A549 (cell line): ENCODE data around the gene N4BP3. TPM values are rescaled to one million over a fixed set of nuclear protein-coding genes. Genes with fewer than 3 reads are reported as not detected.
A peak's percentile ranks its signal among the peaks of the same experiment; 100 is the strongest.

Experiments used
- CBX8 ChIP-seq: fragments of 200-600 bp; sonication (generic); IDR thresholded peaks from 2 replicates; pipeline ENCODE4 v1.6.1; 2016
- CEBPB ChIP-seq, 2 experiments: fragments of >200 bp in 1 of 2; sonication (Bioruptor Twin) in 1 of 2; formaldehyde crosslinking in 1 of 2; IDR thresholded peaks; 2 replicates each; pipeline ENCODE4 v1.6.1; 2012 to 2016
- EHMT2 ChIP-seq: fragments of 200-600 bp; sonication (generic); IDR thresholded peaks from 2 replicates; pipeline ENCODE4 v1.6.1; 2016; ENCODE audit warnings: antibody characterized with exemption, low read depth, mild to moderate bottlenecking, moderate library complexity
- EP300 ChIP-seq, 2 experiments: fragments of >200 bp; sonication (Bioruptor Twin); formaldehyde crosslinking; IDR thresholded peaks; 2 replicates in 1 of 2; 3 replicates in 1 of 2; pipeline ENCODE4 v1.6.1; 2016 to 2017
- ESRRA ChIP-seq: fragments of 150-350 bp; IDR thresholded peaks from 2 replicates; pipeline ENCODE4 v1.6.1; 2014; ENCODE audit warnings: mild to moderate bottlenecking, low read length, borderline replicate concordance
- FOXS1 ChIP-seq: fragments of 250-450 bp; sonication (Bioruptor Pico); IDR thresholded peaks from 2 replicates; pipeline ENCODE4 v1.5.0; 2020; ENCODE audit warnings: mild to moderate bottlenecking, moderate library complexity
- HEYL ChIP-seq: fragments of 250-450 bp; sonication (Bioruptor Pico); IDR thresholded peaks from 2 replicates; pipeline ENCODE4 v1.8.0; 2021; ENCODE audit warnings: mild to moderate bottlenecking, moderate library complexity
- HOXA7 ChIP-seq: fragments of 250-450 bp; sonication (Bioruptor Pico); IDR thresholded peaks from 2 replicates; pipeline ENCODE4 v1.5.0; 2020; ENCODE audit warnings: mild to moderate bottlenecking, moderate library complexity
- JUNB ChIP-seq: fragments of >200 bp; sonication (Bioruptor Twin); formaldehyde crosslinking; IDR thresholded peaks from 2 replicates; pipeline ENCODE4 v1.6.1; 2016
- MYC ChIP-seq: IDR thresholded peaks from 2 replicates; pipeline ENCODE4 v1.6.1; 2012; ENCODE audit warnings: mild to moderate bottlenecking, inconsistent platforms, low read length, improper control_type of control experiment, borderline replicate concordance
- NPAS2 ChIP-seq: fragments of 250-450 bp; sonication (Bioruptor Pico); IDR thresholded peaks from 2 replicates; pipeline ENCODE4 v1.8.0; 2022; ENCODE audit warnings: mild to moderate bottlenecking, moderate library complexity, borderline replicate concordance
- POLR2AphosphoS2 ChIP-seq: conservative IDR thresholded peaks from 2 replicates; pipeline ENCODE4 v1.6.1; 2012; ENCODE audit warnings: low read length, improper control_type of control experiment, inconsistent platforms
- RARB ChIP-seq: fragments of 250-450 bp; sonication (Bioruptor Pico); IDR thresholded peaks from 2 replicates; pipeline ENCODE4 v1.8.0; 2021; ENCODE audit warnings: mild to moderate bottlenecking, moderate library complexity
- RNF2 ChIP-seq: fragments of 200-600 bp; sonication (generic); IDR thresholded peaks from 2 replicates; pipeline ENCODE4 v1.6.1; 2016; ENCODE audit warnings: low read depth, mild to moderate bottlenecking, antibody characterized with exemption, moderate library complexity, borderline replicate concordance
- polyA plus RNA-seq, 4 experiments: library from polyadenylated mRNA; depleted of rRNA in 3 of 4; stranded (reverse); fragments of >200 nt; fragmentation: RNase III in 1 of 4; extraction: RNeasy Plus Mini Kit Qiagen cat#74134 plus additional on column Dnase treatment in 1 of 4; gene quantifications; 2 replicates in 3 of 4; 3 replicates in 1 of 4; pipeline ENCODE4 v1.2.3, GENCODE V29; 2011 to 2017
- TF ChIP-seq, protein P1 (sequence below): fragments of 150-350 bp; IDR thresholded peaks from 2 replicates; pipeline ENCODE4 v1.6.1; 2014; ENCODE audit warnings: low read depth, mild to moderate bottlenecking, low read length
- TF ChIP-seq, protein P2 (sequence below): fragments of 250-450 bp; sonication (Bioruptor Pico); IDR thresholded peaks from 2 replicates; pipeline ENCODE4 v1.5.0; 2020; ENCODE audit warnings: low read depth, mild to moderate bottlenecking, moderate library complexity
- TF ChIP-seq, protein P3 (sequence below): fragments of >200 bp; sonication (Bioruptor Twin); formaldehyde crosslinking; IDR thresholded peaks from 2 replicates; pipeline ENCODE4 v1.6.1; 2016
- TF ChIP-seq, protein P4 (sequence below): fragments of 200-600 bp; sonication (generic); IDR thresholded peaks from 2 replicates; pipeline ENCODE4 v1.6.1; 2016; ENCODE audit warnings: antibody characterized with exemption, mild to moderate bottlenecking, moderate library complexity
- TF ChIP-seq, protein P5 (sequence below): IDR thresholded peaks from 2 replicates; pipeline ENCODE4 v1.6.1; 2012
- TF ChIP-seq, protein P6 (sequence below): fragments of 450-650 bp; IDR thresholded peaks from 2 replicates; pipeline ENCODE4 v1.6.1; 2014; ENCODE audit warnings: antibody characterized with exemption
- TF ChIP-seq, protein P7 (sequence below): fragments of >200 bp; sonication (Bioruptor Twin); formaldehyde crosslinking; IDR thresholded peaks from 3 replicates; pipeline ENCODE4 v1.6.1; 2016
- TF ChIP-seq, protein P8 (sequence below): fragments of 250-450 bp; sonication (Bioruptor Pico); IDR thresholded peaks from 2 replicates; pipeline ENCODE4 v1.5.0; 2021; ENCODE audit warnings: mild to moderate bottlenecking, moderate library complexity, borderline replicate concordance
- TF ChIP-seq, protein P9 (sequence below): IDR thresholded peaks from 2 replicates; pipeline ENCODE4 v1.6.1; 2012

The N4BP3 gene
- polyA plus RNA-seq, 2 of the 4 experiments (the other 2 are of a cell fraction), result 0.12 to 0.15 TPM

DNA sequence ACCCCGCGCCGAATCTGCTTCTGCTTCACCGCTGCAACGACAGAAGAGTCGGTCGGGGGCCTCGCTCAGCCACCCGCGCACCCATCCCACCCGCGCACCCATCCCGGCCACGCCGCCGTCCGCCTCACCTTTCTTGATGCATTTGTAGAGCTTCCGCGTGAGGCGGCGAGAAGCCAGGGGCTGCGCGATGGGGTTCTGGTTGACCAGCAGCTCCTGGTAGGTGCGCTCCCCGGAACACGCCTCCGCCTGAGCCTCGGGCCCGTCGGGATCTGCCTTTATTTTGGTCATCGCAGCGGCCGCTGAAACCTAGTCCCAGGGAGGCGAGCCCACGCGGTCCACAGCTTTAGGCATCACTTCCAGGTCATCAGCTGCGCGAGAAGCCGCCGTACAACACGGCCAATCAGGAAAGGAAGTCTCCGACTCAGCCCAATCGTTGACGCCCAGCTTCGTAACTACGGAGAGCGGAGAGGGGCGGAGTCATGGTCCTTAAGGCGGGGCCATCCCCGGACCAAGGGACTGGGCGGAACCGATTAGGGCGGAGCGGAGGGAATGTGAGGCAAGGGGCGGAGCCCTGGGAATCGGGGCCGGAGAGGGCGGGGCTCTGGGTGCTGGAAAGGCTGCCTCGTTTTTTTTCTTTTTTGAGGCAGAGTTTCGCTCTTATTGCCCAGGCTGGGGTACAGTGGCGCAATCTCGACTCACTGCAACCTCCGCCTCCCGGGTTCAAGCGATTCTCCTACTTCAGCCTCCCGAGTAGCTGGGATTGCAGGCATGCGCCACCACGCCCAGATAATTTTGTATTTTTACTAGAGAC is 40.4 kb downstream of the N4BP3 start, which contains the start of gene NHP2 (continued):
- TF ChIP-seq RARB (CRISPR knock-in tag), result no peak
- TF ChIP-seq, protein P1, sequence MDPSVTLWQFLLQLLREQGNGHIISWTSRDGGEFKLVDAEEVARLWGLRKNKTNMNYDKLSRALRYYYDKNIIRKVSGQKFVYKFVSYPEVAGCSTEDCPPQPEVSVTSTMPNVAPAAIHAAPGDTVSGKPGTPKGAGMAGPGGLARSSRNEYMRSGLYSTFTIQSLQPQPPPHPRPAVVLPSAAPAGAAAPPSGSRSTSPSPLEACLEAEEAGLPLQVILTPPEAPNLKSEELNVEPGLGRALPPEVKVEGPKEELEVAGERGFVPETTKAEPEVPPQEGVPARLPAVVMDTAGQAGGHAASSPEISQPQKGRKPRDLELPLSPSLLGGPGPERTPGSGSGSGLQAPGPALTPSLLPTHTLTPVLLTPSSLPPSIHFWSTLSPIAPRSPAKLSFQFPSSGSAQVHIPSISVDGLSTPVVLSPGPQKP, result no peak
- TF ChIP-seq, protein P2, sequence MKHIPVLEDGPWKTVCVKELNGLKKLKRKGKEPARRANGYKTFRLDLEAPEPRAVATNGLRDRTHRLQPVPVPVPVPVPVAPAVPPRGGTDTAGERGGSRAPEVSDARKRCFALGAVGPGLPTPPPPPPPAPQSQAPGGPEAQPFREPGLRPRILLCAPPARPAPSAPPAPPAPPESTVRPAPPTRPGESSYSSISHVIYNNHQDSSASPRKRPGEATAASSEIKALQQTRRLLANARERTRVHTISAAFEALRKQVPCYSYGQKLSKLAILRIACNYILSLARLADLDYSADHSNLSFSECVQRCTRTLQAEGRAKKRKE (CRISPR knock-in tag), result no peak
- TF ChIP-seq, protein P3, sequence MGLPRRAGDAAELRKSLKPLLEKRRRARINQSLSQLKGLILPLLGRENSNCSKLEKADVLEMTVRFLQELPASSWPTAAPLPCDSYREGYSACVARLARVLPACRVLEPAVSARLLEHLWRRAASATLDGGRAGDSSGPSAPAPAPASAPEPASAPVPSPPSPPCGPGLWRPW, result no peak
- TF ChIP-seq, protein P4, sequence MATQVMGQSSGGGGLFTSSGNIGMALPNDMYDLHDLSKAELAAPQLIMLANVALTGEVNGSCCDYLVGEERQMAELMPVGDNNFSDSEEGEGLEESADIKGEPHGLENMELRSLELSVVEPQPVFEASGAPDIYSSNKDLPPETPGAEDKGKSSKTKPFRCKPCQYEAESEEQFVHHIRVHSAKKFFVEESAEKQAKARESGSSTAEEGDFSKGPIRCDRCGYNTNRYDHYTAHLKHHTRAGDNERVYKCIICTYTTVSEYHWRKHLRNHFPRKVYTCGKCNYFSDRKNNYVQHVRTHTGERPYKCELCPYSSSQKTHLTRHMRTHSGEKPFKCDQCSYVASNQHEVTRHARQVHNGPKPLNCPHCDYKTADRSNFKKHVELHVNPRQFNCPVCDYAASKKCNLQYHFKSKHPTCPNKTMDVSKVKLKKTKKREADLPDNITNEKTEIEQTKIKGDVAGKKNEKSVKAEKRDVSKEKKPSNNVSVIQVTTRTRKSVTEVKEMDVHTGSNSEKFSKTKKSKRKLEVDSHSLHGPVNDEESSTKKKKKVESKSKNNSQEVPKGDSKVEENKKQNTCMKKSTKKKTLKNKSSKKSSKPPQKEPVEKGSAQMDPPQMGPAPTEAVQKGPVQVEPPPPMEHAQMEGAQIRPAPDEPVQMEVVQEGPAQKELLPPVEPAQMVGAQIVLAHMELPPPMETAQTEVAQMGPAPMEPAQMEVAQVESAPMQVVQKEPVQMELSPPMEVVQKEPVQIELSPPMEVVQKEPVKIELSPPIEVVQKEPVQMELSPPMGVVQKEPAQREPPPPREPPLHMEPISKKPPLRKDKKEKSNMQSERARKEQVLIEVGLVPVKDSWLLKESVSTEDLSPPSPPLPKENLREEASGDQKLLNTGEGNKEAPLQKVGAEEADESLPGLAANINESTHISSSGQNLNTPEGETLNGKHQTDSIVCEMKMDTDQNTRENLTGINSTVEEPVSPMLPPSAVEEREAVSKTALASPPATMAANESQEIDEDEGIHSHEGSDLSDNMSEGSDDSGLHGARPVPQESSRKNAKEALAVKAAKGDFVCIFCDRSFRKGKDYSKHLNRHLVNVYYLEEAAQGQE, result no peak
- no peak for TF ChIP-seq RNF2
- no peak for TF ChIP-seq POLR2AphosphoS2
- TF ChIP-seq ESRRA, result no peak
- TF ChIP-seq FOXS1, result no peak
- TF ChIP-seq EHMT2, result no peak
- TF ChIP-seq, protein P5, sequence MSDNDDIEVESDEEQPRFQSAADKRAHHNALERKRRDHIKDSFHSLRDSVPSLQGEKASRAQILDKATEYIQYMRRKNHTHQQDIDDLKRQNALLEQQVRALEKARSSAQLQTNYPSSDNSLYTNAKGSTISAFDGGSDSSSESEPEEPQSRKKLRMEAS, result peak; percentile 98
- TF ChIP-seq HEYL (CRISPR knock-in tag), result no peak
- TF ChIP-seq EP300 (IDR thresholded peaks at IDR 0.05), result no peak
- TF ChIP-seq, protein P6, sequence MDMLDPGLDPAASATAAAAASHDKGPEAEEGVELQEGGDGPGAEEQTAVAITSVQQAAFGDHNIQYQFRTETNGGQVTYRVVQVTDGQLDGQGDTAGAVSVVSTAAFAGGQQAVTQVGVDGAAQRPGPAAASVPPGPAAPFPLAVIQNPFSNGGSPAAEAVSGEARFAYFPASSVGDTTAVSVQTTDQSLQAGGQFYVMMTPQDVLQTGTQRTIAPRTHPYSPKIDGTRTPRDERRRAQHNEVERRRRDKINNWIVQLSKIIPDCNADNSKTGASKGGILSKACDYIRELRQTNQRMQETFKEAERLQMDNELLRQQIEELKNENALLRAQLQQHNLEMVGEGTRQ, result 0 out of 2 replicates have a peak, but pooled peaks have one; percentile 34
- TF ChIP-seq CBX8, result no peak
- no peak for TF ChIP-seq JUNB
- TF ChIP-seq, protein P7, sequence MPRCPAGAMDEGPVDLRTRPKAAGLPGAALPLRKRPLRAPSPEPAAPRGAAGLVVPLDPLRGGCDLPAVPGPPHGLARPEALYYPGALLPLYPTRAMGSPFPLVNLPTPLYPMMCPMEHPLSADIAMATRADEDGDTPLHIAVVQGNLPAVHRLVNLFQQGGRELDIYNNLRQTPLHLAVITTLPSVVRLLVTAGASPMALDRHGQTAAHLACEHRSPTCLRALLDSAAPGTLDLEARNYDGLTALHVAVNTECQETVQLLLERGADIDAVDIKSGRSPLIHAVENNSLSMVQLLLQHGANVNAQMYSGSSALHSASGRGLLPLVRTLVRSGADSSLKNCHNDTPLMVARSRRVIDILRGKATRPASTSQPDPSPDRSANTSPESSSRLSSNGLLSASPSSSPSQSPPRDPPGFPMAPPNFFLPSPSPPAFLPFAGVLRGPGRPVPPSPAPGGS, result 0 out of 3 replicates have a peak, but pooled peaks have one; percentile 65
- TF ChIP-seq, protein P8, sequence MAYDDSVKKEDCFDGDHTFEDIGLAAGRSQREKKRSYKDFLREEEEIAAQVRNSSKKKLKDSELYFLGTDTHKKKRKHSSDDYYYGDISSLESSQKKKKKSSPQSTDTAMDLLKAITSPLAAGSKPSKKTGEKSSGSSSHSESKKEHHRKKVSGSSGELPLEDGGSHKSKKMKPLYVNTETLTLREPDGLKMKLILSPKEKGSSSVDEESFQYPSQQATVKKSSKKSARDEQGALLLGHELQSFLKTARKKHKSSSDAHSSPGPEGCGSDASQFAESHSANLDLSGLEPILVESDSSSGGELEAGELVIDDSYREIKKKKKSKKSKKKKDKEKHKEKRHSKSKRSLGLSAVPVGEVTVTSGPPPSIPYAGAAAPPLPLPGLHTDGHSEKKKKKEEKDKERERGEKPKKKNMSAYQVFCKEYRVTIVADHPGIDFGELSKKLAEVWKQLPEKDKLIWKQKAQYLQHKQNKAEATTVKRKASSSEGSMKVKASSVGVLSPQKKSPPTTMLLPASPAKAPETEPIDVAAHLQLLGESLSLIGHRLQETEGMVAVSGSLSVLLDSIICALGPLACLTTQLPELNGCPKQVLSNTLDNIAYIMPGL (CRISPR knock-in tag), result no peak
- TF ChIP-seq, protein P9, sequence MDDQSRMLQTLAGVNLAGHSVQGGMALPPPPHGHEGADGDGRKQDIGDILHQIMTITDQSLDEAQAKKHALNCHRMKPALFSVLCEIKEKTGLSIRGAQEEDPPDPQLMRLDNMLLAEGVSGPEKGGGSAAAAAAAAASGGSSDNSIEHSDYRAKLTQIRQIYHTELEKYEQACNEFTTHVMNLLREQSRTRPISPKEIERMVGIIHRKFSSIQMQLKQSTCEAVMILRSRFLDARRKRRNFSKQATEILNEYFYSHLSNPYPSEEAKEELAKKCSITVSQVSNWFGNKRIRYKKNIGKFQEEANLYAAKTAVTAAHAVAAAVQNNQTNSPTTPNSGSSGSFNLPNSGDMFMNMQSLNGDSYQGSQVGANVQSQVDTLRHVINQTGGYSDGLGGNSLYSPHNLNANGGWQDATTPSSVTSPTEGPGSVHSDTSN, result peak; percentile 61
- no peak for TF ChIP-seq HOXA7 (CRISPR knock-in tag)
- TF ChIP-seq NPAS2 (CRISPR knock-in tag), result no peak
- TF ChIP-seq MYC, result peak; percentile 93
- TF ChIP-seq CEBPB (IDR thresholded peaks at IDR 0.05), result peak in 1 of 2 experiments; percentile 23; a peak in 1 of 4 replicates
